Loucy (cell line): Measurements from ENCODE around the gene SLC26A3.

Source experiments
- H2AFZ ChIP-seq: fragments of 200-600 bp; sonication (generic); 2 replicates; pipeline ENCODE4 v1.6.0; 2016; ENCODE audit warnings: antibody characterized with exemption, mild to moderate bottlenecking, low read length, moderate library complexity
- H3F3A ChIP-seq: fragments of 200-600 bp; 2 replicates; pipeline ENCODE4 v1.6.0; 2016; ENCODE audit warnings: antibody characterized with exemption, low read depth, mild to moderate bottlenecking
- H3K27me3 ChIP-seq: fragments of 200-600 bp; sonication (generic); 2 replicates; pipeline ENCODE4 v1.6.1; 2014; ENCODE audit warnings: low read length, mild to moderate bottlenecking; ENCODE audit not compliant: insufficient read depth, poor library complexity, severe bottlenecking
- H3K36me3 ChIP-seq: fragments of 200-600 bp; sonication (generic); 2 replicates; pipeline ENCODE4 v1.6.1; 2016; ENCODE audit warnings: low read length; ENCODE audit not compliant: insufficient read depth
- H3K4me1 ChIP-seq: fragments of 200-600 bp; sonication (generic); 2 replicates; pipeline ENCODE4 v1.5.1; 2014; ENCODE audit warnings: low read length, mild to moderate bottlenecking; ENCODE audit not compliant: insufficient read depth, poor library complexity, severe bottlenecking
- H3K4me2 ChIP-seq: fragments of 200-600 bp; sonication (generic); 2 replicates; pipeline ENCODE4 v1.6.0; 2014; ENCODE audit warnings: antibody characterized with exemption, low read length, low read depth, mild to moderate bottlenecking; ENCODE audit not compliant: poor library complexity, severe bottlenecking
- H3K4me3 ChIP-seq: fragments of 200-600 bp; sonication (generic); 2 replicates; pipeline ENCODE4 v1.5.1; 2014; ENCODE audit warnings: low read length, mild to moderate bottlenecking, mixed read lengths; ENCODE audit not compliant: poor library complexity, severe bottlenecking
- H3K79me2 ChIP-seq: fragments of 200-600 bp; sonication (generic); 2 replicates; pipeline ENCODE4 v1.6.1; 2014; ENCODE audit warnings: low read length; ENCODE audit not compliant: insufficient read depth
- H3K9ac ChIP-seq: fragments of 200-600 bp; sonication (generic); 2 replicates; pipeline ENCODE4 v1.6.0; 2014; ENCODE audit warnings: mild to moderate bottlenecking, low read depth, low read length, moderate library complexity; ENCODE audit not compliant: poor library complexity, severe bottlenecking
- H3K9me2 ChIP-seq: fragments of 200-600 bp; sonication (generic); replicated peaks from 2 replicates; pipeline ENCODE4 v1.6.1; 2016; ENCODE audit warnings: low read depth, low read length, mixed read lengths
- H3K9me3 ChIP-seq: fragments of 200-600 bp; sonication (generic); 2 replicates; pipeline ENCODE4 v1.6.1; 2014; ENCODE audit warnings: mild to moderate bottlenecking, antibody characterized with exemption, low read length, low read depth; ENCODE audit not compliant: insufficient read depth
- H4K20me1 ChIP-seq: fragments of 200-600 bp; sonication (generic); 2 replicates; pipeline ENCODE4 v1.6.0; 2014; ENCODE audit warnings: antibody characterized with exemption, low read length, mild to moderate bottlenecking; ENCODE audit not compliant: insufficient read depth, poor library complexity, severe bottlenecking
- EZH2phosphoT487 ChIP-seq: fragments of 200-600 bp; IDR thresholded peaks from 2 replicates; pipeline ENCODE4 v1.6.1; 2018; ENCODE audit warnings: antibody characterized with exemption, mild to moderate bottlenecking, moderate library complexity, borderline replicate concordance
- TF ChIP-seq, protein P1 (sequence below): fragments of 200-600 bp; sonication (generic); conservative IDR thresholded peaks from 2 replicates; pipeline ENCODE4 v1.5.1; 2014; ENCODE audit warnings: mild to moderate bottlenecking, antibody characterized with exemption, low read length

The SLC26A3 gene

DNA sequence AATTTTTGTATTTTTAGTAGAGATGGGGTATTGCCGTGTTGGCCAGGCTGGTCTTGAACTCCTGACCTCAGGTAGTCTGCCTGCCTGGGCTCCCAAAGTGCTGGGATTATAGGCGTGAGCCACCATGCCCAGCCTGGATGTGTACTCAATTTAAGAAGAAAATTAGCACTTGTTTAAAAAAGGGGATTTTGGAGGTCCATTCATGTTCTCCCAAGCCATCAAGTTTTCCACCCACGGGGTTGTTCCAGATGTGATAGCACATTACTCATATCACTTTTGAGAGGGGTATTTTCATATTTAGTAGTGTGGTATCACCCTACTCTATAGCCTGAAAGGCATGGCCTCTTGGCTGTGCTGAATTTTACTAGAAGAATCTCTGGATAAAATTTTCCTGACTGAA, 10.5 kb upstream of the SLC26A3 start:
- no peak overlapping the region for H3K9ac ChIP-seq
- no peaks in the 10 kb centered on the region for H3K27me3 ChIP-seq
- no peak overlapping the region for H2AFZ ChIP-seq
- no peak for TF ChIP-seq EZH2phosphoT487
- no peak overlapping the region for H3K4me3 ChIP-seq
- no peaks in the 10 kb centered on the region for H3K9me3 ChIP-seq
- H4K20me1 ChIP-seq, result no peaks in the 10 kb centered on the region
- H3K79me2 ChIP-seq, result no peaks in the 10 kb centered on the region
- no peaks in the 10 kb centered on the region for H3K9me2 ChIP-seq
- no peaks in the 10 kb centered on the region for H3F3A ChIP-seq
- no peak overlapping the region for H3K4me2 ChIP-seq
- H3K4me1 ChIP-seq, result no peaks in the 10 kb centered on the region
- no peaks in the 10 kb centered on the region for H3K36me3 ChIP-seq

DNA sequence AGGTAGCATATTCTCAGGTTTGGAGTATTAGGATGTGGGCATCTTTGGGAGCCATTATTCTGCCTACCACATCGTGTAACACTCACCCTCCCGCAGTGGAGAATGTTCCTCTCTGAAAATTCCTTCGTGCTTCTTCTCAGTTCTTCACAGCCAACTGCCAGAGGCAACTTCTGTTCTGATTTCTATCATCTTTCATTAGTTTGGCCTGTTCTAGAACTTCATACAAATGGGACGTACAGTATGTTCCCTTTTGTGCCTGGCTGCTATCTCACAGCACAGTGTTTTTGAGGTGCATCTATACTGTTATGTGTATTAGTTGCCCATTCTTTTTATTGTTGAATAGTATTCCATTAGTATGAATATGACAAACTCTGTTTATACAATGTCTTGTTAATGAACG, 8.9 kb upstream of the SLC26A3 start:
- H3F3A ChIP-seq, result no peaks in the 10 kb centered on the region
- no peak overlapping the region for H3K9ac ChIP-seq
- H3K36me3 ChIP-seq, result no peaks in the 10 kb centered on the region
- no peaks in the 10 kb centered on the region for H3K9me2 ChIP-seq
- H2AFZ ChIP-seq, result no peak overlapping the region
- no peak overlapping the region for H3K4me2 ChIP-seq
- TF ChIP-seq, protein P1, sequence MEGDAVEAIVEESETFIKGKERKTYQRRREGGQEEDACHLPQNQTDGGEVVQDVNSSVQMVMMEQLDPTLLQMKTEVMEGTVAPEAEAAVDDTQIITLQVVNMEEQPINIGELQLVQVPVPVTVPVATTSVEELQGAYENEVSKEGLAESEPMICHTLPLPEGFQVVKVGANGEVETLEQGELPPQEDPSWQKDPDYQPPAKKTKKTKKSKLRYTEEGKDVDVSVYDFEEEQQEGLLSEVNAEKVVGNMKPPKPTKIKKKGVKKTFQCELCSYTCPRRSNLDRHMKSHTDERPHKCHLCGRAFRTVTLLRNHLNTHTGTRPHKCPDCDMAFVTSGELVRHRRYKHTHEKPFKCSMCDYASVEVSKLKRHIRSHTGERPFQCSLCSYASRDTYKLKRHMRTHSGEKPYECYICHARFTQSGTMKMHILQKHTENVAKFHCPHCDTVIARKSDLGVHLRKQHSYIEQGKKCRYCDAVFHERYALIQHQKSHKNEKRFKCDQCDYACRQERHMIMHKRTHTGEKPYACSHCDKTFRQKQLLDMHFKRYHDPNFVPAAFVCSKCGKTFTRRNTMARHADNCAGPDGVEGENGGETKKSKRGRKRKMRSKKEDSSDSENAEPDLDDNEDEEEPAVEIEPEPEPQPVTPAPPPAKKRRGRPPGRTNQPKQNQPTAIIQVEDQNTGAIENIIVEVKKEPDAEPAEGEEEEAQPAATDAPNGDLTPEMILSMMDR, result no peak
- no peak for TF ChIP-seq EZH2phosphoT487
- H3K4me1 ChIP-seq, result no peaks in the 10 kb centered on the region
- no peak overlapping the region for H3K4me3 ChIP-seq
- H3K27me3 ChIP-seq, result no peaks in the 10 kb centered on the region
- no peaks in the 10 kb centered on the region for H3K79me2 ChIP-seq
- no peaks in the 10 kb centered on the region for H4K20me1 ChIP-seq
- no peaks in the 10 kb centered on the region for H3K9me3 ChIP-seq

DNA sequence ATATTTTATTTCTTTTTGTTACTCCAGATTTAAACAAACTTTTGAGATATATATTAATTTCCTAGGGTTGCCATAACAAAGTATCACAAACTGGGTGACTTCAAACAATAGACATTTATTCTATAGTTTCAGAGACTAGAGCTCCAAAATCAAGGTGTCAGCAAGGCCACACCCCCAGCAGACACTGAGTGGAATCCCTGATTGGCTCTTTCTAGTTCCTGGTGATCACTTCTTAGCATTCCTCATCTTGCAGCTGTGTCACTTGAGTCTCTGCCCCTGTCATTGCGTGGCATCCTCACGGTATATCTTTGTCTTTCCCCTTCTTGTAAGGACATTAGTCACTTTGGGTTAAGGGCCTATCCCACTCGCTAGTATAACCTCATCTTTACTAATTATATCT, 7.6 kb upstream of the SLC26A3 start:
- H3K27me3 ChIP-seq, result no peaks in the 10 kb centered on the region
- no peaks in the 10 kb centered on the region for H3F3A ChIP-seq
- TF ChIP-seq, protein P1, result no peak
- TF ChIP-seq EZH2phosphoT487, result no peak
- H3K79me2 ChIP-seq, result no peaks in the 10 kb centered on the region
- peak overlapping the region; percentile 15; the same call in 1 of the 2 replicates for H2AFZ ChIP-seq
- H3K9me2 ChIP-seq, result no peaks in the 10 kb centered on the region
- no peak overlapping the region for H3K4me3 ChIP-seq
- H3K4me1 ChIP-seq, result no peaks in the 10 kb centered on the region
- no peaks in the 10 kb centered on the region for H3K9me3 ChIP-seq
- H3K36me3 ChIP-seq, result no peaks in the 10 kb centered on the region
- no peak overlapping the region for H3K4me2 ChIP-seq
- H4K20me1 ChIP-seq, result no peaks in the 10 kb centered on the region
- H3K9ac ChIP-seq, result no peak overlapping the region

DNA sequence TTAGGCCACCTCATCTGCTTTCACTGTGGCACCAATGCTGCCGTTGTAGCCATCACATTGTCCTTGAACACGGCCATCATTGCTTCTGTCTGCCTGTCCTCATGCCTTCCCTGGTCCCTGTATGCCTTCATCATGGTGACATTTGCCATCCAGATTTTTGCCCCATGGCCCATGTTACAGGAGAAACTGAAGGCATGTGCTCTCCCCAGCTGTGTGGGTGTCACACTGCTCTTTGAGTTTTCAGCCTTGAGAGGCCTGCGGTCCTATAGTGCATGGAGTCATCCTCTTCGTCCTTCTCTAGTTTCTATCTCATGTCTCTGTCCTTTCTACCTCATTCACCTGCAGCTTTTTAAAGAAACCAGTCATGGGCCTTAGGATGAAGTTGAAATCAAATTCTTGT, 6.2 kb upstream of the SLC26A3 start:
- no peaks in the 10 kb centered on the region for H3K36me3 ChIP-seq
- TF ChIP-seq, protein P1, result no peak
- no peak for TF ChIP-seq EZH2phosphoT487
- no peaks in the 10 kb centered on the region for H3K9me2 ChIP-seq
- H2AFZ ChIP-seq, result no peak overlapping the region
- H3K27me3 ChIP-seq, result no peaks in the 10 kb centered on the region
- H3K4me3 ChIP-seq, result no peak overlapping the region
- H3K9ac ChIP-seq, result no peak overlapping the region
- H3K79me2 ChIP-seq, result no peaks in the 10 kb centered on the region
- H3F3A ChIP-seq, result no peaks in the 10 kb centered on the region
- H3K4me2 ChIP-seq, result no peak overlapping the region
- H3K4me1 ChIP-seq, result no peaks in the 10 kb centered on the region
- H3K9me3 ChIP-seq, result no peaks in the 10 kb centered on the region
- no peaks in the 10 kb centered on the region for H4K20me1 ChIP-seq
